Measurements from ENCODE around the gene RNU1-3.
"Not testable (repeated sequence)": the region's sequence is repeated elsewhere in the genome, so short reads cannot be mapped to it uniquely, and the experiment has no call there.

The RNU1-3 gene

DNA sequence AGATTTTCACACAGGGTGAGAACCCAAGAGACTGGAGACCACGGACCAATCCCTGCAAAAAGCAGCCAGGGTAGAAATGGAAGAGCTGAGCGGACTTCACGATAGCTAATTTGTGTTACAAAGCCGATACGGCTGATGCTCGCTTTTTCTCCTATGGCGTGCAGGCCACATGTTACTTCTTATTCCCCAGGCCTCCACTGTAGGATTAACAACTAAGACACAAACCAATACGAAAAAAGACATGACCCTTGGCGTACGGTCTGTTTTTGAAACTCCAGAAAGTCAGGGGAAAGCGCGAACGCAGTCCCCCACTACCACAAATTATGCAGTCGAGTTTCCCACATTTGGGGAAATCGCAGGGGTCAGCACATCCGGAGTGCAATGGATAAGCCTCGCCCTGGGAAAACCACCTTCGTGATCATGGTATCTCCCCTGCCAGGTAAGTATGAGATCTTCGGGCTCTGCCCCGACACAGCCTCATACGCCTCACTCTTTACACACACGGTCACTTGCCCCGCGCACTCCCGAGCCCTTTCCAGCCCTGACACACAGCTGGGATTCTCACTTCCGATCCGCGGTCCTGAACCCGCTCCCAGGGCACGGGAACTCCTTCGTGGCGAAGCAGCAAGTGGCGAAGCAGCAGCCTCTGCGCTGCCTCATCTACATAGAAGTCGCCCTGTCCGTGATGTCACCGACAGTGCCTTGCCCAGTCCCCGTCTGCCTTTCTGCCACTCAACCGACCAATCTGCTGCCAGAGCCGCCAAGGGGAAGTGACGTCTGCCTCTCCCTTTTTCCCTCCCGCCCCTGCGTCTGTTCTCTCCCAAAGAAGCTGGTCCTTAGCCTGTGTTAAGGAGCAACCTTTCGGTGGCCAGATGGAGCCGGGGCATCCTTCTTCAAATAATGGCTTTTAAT, at the start of gene RNU1-3:
TSS of gene RNU1-3 (minus strand) at position 447 of the 912 bp plus-strand sequence.
- DNase-seq (ENCODE audit: low spot score) = not testable (repeated sequence)

DNA sequence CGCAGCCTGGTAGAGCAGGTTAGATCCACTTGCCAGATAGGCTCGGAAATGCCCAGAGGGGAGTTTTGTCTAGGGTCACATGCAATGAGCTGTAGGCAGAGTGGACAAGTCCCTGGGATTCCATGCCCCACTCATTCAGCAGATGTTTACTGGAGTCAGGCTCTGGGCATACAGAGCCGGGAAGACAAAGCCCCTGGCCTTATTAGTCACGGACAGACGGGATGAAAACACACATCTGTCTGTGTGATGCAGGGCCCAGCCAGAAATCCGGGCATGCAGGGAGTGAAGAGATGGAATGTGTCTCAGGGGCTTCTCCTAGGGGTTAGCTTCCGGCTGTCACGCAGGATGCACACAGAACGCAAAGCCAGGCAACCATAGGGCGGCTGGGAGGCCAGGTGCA, 46.7 kb upstream of the RNU1-3 start:
- DNase-seq (ENCODE audit: low spot score) = not testable (repeated sequence)

DNA sequence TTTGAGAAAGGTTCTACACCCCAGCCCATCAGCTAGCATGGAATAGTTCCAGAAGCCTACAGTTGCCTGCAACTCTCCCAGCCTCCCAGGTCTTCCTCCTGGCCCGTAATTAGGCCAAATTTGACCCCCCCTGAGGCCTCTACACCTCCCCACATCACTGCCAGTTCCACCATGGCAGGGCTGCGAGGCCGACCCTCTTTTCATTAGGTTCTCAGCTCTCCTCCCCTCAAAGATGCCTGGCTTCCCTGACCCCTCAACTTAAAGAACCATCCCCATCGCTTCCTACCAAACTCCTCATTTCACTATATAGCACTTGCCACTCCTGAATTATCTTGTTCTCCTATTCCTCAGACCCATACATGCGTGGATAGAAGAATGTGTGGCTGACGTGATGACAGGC, 46.2 kb upstream of the RNU1-3 start:
- DNase-seq (ENCODE audit: low spot score) = not testable (repeated sequence)

DNA sequence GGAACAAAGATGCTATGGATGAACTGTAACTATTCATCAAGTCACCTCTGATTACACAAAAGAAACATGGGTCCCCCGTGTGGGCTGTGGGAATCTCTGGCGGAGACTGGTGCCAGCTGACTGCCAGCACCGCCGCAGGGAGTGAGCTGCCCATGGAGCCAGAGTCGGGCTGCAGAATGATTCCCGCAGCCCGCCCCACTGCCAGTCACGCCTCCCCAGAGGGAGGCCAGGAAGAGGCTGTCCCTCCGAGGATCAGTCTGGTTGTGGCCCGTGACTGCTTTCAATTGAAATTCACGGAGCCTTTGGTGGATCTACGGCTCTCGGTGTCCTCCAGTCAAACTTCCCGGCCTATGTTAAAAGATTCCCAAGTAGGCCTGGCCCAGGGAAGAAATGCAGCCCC, 45.8 kb upstream of the RNU1-3 start:
- DNase-seq (ENCODE audit: low spot score) = not testable (repeated sequence)

DNA sequence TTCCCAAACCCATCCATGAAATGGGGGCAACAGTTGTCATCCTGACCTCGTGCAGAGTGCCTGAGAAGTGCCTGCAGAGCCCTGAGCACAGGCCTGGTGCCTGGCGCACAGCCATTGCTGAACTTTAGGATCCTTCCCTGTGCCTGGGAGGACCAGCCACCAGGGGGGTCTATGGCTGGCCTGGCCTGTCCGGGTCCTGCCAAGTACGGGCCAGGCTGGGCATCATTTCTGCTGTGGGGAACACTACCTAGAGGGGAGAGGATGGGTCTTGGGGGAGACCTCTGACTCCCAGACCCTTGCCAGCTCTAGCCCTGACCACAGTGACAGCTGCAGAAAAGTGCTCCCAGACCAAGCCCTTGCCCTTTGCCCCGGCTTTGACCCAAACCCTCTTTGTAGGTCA, 45.4 kb upstream of the RNU1-3 start:
- DNase-seq (ENCODE audit: low spot score) = not testable (repeated sequence)

DNA sequence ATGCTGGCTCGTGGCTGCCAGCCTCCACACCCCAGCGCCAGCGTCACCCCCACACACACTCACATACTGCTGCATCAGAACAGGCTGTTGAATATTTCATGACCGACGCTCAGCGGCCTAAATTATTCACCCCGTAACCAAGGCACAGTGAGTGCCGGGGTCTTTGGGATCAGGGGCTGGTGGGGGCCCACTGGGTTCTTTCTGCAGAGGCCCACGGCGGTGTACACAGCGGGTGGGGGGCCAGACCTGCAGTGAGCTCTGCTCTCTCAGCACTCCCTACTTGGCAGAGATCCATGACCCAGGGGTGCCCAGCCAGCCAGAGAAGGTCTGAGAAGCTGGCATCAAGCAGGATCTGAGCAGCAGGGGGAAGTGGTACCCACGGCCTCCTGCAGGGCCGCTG, 43.9 kb upstream of the RNU1-3 start:
- peak; percentile 56 for DNase-seq (ENCODE audit: low spot score)

DNA sequence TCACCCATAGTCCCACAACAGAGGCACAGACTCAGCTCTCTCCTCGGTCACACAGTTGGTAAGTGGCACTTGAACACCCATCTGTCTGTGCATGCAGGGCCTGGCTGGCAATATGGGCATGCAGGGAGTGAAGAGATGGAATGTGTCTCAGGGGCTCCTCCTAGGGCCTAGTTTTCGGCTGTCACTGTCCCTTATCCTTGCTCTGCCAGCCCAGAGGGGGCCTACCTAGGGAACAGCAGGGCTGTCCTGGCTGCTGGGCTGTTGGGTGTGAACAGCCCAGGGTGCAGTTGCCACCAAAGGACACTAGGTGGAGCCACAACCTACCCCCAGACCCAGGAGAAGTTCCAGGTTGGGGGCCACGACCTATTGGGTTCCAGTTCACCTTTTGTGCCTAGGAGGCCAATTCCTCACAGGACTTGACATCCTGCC, 42.9 kb upstream of the RNU1-3 start:
- not testable (repeated sequence) for DNase-seq (ENCODE audit: low spot score)

DNA sequence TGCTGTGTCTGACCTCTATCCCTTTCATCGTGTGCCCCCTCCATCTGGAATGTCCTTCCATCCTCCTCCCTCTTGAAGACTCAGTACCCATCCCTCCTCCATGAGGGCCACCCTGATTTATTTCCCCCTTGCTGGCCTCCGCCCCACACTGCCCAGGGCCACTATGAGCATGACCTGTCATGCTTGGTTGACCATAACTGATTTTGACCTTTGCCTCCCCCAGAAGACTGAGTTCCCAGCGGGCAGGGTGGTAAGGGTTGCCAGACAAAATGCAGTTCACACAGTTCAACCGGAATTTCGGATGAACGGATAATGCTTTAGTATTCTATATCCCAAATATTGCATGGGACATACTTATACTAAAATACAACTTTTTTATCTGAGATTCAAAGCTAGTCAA, 42.0 kb upstream of the RNU1-3 start:
- DNase-seq (ENCODE audit: low spot score) = not testable (repeated sequence)

DNA sequence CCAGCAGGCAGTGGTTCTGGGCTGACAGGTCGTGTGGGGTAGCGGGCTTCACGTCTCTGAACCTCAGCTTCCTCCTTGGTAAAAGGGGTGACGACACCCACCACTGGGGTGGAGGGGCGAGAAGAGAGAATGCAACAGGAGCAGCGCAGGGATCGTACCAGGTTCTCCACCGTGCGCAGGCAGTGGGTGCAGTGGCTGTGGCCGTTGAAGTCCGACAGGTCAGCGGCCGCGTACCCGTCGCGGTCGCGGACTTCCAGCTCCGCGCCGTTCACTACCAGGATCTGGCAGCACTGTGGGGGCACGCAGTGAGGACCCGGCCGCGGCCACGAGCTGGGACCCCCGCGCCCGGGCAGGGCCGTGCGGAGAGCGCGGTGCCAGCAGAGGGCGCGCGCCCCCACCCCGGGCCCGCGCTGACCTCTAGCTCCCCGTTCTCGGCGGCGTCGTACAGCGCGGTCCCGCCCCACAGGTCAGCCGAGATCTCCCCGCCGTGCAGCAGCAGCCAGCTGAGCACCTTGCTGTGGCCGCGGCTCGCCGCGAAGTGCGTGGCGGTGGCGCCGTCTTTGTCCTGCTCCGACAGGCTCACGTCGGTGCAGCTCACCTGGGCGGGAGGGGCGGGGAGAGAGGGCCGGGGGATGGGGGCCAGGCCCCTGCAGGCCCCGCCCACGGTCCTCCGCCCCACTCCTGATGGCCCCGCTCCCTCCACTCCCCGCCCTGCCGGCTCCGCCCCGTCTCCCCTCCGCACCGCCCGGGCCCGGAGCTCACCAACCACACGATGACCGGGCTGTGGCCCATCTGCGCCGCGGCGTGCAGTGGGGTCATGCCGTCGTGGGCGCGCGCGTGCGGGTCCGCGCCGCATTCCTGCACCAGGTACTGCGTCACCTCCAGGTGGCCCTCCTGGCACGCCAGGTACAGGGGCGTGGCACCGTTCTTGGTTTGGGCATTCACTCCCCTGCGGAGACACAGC, 40.7 kb upstream of the RNU1-3 start:
- DNase-seq (ENCODE audit: low spot score) = not testable (repeated sequence)

DNA sequence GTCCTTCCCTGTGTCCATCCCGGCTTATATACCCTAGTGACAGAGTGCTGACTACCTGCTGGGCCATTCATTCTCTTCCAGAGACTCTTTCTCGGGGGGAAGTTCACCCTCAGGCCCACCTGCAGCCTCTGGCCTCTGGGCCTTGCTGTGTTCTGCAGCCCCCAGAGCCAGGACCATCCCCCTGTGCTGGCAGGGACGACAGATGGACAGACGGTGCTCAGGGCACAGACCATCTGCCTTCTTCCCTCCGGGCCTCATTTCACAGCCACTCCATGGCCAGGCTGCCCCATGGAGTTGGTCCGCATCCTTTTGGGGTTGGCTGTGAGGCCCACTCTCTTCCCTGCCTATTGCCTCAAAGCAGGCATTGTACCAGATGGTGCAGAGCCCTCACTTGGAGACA, 39.6 kb upstream of the RNU1-3 start:
- not testable (repeated sequence) for DNase-seq (ENCODE audit: low spot score)

DNA sequence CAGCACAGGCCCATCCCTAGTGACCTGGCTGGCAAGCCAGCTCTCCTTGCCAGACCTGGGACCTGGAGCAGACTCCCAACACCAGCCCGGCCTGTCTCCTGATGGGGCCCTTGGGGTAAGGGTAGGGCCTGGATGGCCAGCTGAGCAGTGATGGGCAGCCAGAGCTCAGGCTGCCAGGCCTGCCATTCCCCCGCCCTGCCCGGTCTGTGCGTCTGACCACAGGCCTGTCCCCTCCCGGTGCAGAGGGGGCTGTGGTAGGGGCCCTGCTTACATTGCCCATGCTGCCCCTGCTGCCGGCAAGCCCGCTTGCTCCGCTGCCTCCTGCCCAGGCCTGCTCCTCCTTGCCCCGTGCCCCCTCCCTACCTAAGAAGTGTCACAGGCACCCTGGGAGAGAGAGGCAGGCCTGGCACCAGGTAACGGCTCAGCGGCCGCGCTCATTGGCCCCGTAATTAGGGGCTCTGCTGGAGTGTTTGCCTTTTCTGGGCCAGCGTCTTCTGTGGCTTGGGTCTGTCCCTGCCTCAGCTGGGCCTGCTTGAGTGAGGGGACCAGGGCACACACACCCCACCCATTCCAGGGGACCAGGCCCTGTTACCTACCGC, 37.9 kb upstream of the RNU1-3 start:
- DNase-seq (ENCODE audit: low spot score) = not testable (repeated sequence)

DNA sequence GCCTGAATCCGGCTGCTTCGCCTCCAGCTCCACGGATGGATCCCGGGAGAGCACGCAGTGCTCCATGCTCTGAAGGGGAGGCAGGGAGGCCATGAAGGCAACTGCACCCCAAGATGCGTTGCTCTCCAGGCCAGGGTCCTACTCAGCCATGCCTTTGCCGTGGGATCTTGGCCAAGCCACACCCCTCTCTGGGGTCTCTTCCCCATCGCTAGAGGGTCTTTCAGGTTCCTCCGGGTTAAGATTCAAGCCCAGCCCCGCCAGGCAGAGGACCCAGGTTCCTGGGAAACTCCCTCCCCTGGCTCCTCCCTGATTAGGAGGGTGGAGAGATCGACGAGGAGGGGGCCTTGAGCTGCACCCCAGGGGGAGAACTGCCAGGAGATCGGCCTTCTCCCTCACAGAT, 37.3 kb upstream of the RNU1-3 start:
- not testable (repeated sequence) for DNase-seq (ENCODE audit: low spot score)

DNA sequence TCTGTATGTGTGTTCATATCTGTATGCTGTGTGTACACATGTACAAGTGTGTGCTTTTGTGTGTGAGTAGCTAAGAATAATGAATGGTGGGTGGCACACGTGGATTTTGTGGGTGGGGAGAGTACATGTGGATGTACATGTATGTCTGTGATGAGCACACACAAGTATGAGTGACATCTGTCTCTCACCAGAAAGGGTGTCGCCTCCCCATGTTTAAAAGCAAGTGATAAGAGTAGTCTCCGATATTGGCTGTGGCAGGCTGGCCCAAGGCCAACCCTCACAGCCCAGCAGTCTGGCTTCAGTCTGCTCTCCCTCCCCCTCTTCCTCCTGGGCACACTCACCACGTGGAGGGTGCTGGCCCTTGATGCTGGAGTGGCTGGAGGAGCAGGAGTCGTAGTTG, 36.9 kb upstream of the RNU1-3 start:
- DNase-seq (ENCODE audit: low spot score) = not testable (repeated sequence)

DNA sequence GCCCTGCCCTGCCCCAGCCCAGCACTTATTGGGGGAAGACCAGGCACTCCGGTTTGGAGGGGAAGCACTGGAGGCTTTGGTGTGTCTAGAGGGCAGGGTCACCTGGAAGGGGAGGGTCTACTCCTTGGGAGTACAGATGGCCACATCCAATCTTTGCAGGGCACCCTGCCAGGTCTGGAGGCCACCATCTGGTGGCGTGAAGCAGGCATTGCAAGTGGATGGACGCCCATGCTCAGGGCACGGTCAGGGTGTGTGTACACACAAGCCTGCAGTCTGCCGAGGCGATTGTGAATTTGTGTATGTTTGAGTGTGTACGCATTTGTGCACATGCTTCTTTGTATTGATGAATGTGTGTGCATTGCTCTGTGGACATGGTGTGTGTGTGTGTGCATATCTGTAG, 36.4 kb upstream of the RNU1-3 start:
- not testable (repeated sequence) for DNase-seq (ENCODE audit: low spot score)

DNA sequence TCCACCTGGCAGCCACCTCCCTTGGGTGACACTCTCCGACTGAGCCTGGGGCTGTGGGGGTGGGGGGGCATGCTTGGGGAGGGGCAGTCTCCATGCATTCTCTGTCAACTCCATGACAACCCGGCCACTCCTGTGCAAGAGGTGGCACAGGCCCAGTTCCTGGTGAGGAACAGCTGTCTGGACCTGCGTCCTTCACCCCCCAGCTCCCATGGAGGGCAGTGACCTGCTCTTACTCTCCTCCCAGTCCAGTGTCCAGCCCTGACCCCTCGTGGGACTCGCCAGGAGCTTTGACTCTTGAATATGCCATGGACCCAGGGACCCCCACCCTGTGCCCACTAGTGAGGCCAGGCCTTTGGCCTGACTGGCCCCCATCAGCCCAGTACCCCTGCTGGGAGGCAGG, 35.5 kb upstream of the RNU1-3 start:
- not testable (repeated sequence) for DNase-seq (ENCODE audit: low spot score)

DNA sequence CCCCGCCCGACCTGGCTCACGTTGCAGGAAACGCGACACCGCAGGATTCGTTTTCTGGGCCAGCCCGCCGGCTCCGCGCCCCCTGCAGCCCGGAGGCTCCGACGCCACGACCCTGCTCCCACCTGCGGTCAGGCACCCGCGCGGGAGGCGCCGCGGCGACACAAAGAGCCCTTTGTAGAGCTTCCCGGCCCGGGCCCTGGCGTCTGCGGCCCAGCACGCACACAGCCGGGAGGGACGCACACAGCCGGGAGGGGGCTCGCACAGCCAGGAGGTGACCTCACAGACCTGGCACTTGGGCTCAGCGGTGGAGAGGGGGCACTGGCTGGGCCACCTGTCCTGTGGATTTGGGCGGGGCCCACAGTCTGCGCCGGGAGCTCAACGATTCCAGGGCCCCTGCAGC, 34.4 kb upstream of the RNU1-3 start:
- not testable (repeated sequence) for DNase-seq (ENCODE audit: low spot score)

DNA sequence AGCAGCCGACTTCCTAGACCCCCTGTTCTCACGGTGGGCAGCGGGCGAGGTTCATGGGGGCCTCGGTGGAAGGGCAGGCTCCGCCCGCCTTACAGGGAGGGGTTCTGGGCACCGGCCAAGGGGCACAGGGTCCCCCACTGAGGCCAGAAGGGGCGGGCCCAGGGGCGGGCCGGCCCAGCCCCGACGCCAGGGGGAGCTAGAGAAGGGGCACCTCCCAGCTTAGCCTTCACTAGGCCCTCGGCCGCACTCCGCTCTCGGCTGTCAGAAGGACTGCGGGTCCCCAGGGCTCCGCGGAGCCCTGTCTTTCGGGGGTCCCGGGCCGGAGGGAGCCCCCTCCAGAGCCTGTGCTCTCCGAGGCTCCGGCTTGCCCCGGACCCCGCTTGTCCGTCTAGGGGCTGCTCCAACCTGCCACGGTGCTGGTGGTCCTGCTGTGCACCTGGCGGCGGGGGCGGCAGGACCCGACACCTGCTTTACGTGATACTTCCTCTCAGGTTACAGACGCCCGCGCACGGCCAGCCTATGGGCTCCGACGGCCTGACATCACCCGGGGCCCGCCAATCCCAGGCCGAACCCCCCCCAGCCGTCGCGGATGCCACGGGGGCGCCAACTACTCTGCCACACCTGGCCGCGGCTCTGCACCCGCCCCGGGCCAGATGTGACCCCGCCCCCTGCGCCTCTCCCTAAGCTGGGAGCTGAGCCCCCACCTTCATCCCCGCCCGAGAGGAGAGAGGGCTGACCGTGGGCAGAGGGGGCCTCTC, 33.6 kb upstream of the RNU1-3 start:
- not testable (repeated sequence) for DNase-seq (ENCODE audit: low spot score)

DNA sequence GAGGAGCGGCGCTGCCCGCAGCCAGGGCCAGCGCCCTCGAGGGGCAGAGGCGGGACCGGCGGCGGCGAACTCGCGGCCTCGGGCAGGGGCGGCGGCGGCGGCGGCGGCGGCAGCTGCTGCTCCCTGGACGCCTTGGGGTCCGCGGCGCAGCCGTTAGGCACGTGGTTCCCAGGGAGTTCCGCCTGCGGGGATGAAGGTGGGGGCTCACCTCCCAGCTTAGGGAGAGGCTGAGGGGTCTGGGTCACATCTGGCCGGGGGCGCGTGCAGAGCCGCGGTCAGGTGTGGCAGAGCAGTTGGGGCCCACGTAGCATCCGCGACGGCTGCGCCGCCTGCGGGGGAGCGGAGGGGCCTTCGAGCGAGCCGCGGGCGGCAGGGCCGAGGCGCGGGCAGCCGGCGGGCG, 32.7 kb upstream of the RNU1-3 start:
- not testable (repeated sequence) for DNase-seq (ENCODE audit: low spot score)

DNA sequence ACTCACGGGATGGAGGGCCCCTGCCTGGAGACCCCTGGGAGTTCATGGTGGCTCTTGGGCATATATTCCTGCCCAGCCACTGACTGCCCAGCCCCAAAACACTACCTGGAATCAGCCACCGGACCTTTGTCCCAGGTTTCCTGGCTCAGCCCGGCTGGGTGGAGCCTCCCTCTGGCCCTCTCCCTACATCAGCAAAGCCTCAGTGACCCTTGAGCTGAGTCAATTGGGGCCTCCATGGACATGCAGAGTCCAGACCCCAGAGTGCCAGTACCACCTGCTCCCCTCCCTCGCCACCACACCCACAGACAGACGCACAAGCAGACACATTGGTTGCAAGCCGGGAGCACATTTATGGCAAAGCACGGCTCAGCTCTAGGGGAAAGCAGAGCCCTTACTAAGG, 30.4 kb upstream of the RNU1-3 start:
- DNase-seq (ENCODE audit: low spot score) = not testable (repeated sequence)

DNA sequence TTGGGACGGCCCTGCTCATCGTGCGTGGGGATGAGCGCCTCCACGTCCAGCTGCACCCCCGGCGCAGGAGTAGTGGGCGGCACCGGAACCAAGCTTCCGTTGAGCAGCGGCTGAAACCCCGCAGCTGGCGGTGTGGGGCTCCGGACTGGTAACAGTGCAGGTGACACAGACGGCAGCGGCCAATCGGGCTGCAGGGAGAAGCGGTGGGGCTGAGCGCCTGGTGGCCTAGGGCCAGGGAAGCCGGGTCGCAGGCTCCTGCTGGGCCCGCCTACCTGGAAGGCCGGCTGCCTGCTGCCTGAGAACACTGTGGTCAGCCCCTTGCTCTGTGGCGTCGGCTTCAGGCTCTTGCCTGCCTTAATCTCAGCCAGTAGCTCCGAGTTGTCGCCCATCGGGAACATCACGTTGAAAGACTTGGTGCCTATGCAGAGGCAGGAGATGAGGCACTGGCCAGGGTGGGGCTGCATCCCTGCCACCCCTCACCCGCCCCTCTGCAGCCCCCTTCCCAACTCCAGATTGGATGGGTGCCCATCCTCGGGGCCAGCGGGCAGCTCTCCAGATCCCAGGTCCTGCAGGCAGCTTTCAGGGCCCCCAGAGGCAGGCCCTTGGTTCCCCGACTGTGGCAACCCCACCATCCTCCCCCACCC, 29.9 kb upstream of the RNU1-3 start:
- DNase-seq (ENCODE audit: low spot score) = not testable (repeated sequence)

DNA sequence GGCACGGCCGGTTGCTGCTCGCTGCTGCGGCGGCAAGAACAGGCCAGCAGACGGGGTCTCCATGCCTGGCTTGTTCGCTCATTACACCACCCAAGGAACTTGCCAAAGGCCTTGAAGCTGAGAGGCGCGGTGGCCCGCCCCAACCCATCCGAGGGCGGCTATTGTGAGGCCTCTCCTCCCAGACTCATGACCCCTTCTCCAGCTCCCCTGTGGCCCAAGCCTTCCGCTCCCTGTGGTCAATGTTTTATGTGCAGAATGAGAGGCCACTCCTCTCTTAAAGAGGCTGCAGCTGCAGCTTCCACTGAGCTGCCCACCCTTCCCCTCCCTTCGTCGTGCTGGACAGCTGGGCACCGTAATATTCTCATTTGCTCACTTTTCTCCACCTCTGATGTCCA, 27.6 kb upstream of the RNU1-3 start:
- not testable (repeated sequence) for DNase-seq (ENCODE audit: low spot score)
